NB4 (cell line): Measurements from ENCODE around the gene MBOAT2.

Experiments
- MYC ChIP-seq: IDR thresholded peaks from 2 replicates; pipeline ENCODE4 v1.6.1; 2011; ENCODE audit warnings: low read depth, low read length
- POLR2A ChIP-seq: IDR thresholded peaks from 2 replicates; pipeline ENCODE4 v1.6.1; 2011; ENCODE audit warnings: mild to moderate bottlenecking; ENCODE audit not compliant: insufficient read length; ENCODE audit errors: extremely low read depth
- TF ChIP-seq, protein P1 (sequence below): IDR thresholded peaks from one replicate; pipeline ENCODE4 v1.5.1; 2012; ENCODE audit warnings: low read depth, low read length
- TF ChIP-seq, protein P2 (sequence below): IDR thresholded peaks from 2 replicates; pipeline ENCODE4 v1.6.1; 2011; ENCODE audit warnings: low read depth, low read length

DNA sequence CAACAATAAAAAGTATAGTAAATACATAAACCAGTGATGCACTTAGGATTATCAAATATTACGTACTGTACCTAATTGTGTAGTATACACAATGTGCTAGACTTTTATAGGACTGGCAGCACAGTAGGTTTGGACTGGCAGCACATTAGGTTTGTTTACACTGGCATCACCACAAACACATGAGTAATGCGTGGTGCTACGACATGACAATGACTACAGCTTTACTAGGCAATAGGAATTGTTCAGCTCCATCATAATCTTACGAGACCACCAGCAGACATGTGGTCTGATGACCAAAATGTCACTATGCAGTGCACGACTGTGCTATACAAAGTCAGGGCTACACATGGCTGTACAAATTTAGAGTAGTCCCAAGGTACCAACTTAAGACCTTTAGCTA lies 2.3 kb downstream of the MBOAT2 start:
- TF ChIP-seq, protein P1, sequence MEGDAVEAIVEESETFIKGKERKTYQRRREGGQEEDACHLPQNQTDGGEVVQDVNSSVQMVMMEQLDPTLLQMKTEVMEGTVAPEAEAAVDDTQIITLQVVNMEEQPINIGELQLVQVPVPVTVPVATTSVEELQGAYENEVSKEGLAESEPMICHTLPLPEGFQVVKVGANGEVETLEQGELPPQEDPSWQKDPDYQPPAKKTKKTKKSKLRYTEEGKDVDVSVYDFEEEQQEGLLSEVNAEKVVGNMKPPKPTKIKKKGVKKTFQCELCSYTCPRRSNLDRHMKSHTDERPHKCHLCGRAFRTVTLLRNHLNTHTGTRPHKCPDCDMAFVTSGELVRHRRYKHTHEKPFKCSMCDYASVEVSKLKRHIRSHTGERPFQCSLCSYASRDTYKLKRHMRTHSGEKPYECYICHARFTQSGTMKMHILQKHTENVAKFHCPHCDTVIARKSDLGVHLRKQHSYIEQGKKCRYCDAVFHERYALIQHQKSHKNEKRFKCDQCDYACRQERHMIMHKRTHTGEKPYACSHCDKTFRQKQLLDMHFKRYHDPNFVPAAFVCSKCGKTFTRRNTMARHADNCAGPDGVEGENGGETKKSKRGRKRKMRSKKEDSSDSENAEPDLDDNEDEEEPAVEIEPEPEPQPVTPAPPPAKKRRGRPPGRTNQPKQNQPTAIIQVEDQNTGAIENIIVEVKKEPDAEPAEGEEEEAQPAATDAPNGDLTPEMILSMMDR: no peak
- TF ChIP-seq POLR2A (no peak), MYC (no peak)
- TF ChIP-seq, protein P2, sequence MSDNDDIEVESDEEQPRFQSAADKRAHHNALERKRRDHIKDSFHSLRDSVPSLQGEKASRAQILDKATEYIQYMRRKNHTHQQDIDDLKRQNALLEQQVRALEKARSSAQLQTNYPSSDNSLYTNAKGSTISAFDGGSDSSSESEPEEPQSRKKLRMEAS: no peak
